GM12878 (cell line): ENCODE results near the gene PDZD8. TPM values are rescaled to one million over a fixed set of nuclear protein-coding genes. Genes with fewer than 3 reads are reported as not detected.

Experiments used
- ATAC-seq: fragments of 200-7000 bp; cut with Tn5 transposase; 3 replicates; pipeline ENCODE4 v1.9.1; 2020; ENCODE audit warnings: mild to moderate bottlenecking, moderate library complexity
- BruUV-seq: library from RNA; stranded (reverse); fragments of 400-500 nt; replicated peaks from 2 replicates; lab custom pipeline; 2021; lab: Mats Ljungman, UMichigan
- CTCF ChIA-PET: fragments of 300-600 bp; sonication (Branson Sonifier 250); formaldehyde crosslinking; extraction: SDS; loops from one replicate; lab custom pipeline; 2021; ENCODE audit warnings: inconsistent platforms; lab: Yijun Ruan, JAX
- POLR2A ChIA-PET: fragments of 350-600 bp; formaldehyde crosslinking; extraction: SDS; loops from one replicate; lab custom pipeline; 2021; ENCODE audit warnings: inconsistent platforms; lab: Charles Lee
- RAD21 ChIA-PET: fragments of 300-600 bp; sonication (Branson Sonifier 250); formaldehyde crosslinking; loops from one replicate; lab custom pipeline; 2023; ENCODE audit warnings: antibody characterized with exemption; ENCODE audit not compliant: unreplicated experiment; lab: Charles Lee
- SMC1A ChIA-PET: fragments of 300-600 bp; sonication (Branson Sonifier 250); formaldehyde crosslinking; loops from one replicate; lab custom pipeline; 2023; ENCODE audit not compliant: unreplicated experiment, uncharacterized antibody; lab: Charles Lee
- DNase-seq: peaks from one replicate; pipeline ENCODE4 v3.0.0-alpha.2; 2011; ENCODE audit warnings: low read depth, low spot score
- FAIRE-seq: peaks from 3 replicates; lab custom pipeline; 2011; peaks lifted over from hg19 to GRCh38; lab: Jason Lieb, UNC
- H2AFZ ChIP-seq: 2 replicates; pipeline ENCODE4 v1.6.0; 2011; ENCODE audit warnings: low read depth, low read length, control low read depth; ENCODE audit not compliant: control insufficient read depth
- H3K27ac ChIP-seq: 2 replicates; pipeline ENCODE4 v1.5.1; 2011; ENCODE audit warnings: control low read depth; ENCODE audit not compliant: control insufficient read depth, insufficient read depth
- H3K27me3 ChIP-seq, 2 experiments: replicated peaks in 1 of 2; 2 replicates each; pipeline versions ENCODE4 v1.6.0 to v1.6.1; 2011; ENCODE audit warnings: low read length in 1 of 2; ENCODE audit not compliant: control insufficient read depth in 2 of 2, insufficient read depth in 2 of 2
- H3K36me3 ChIP-seq, 2 experiments: 2 replicates each; pipeline ENCODE4 v1.5.1; 2011; ENCODE audit warnings: low read length in 1 of 2; ENCODE audit not compliant: control insufficient read depth in 2 of 2, insufficient read depth in 2 of 2
- H3K4me1 ChIP-seq: 2 replicates; pipeline ENCODE4 v1.6.1; 2011; ENCODE audit warnings: mild to moderate bottlenecking, low read length, moderate library complexity, mixed read lengths; ENCODE audit not compliant: control insufficient read depth, insufficient read depth
- H3K4me2 ChIP-seq: 2 replicates; pipeline ENCODE4 v1.6.0; 2011; ENCODE audit warnings: control low read depth; ENCODE audit not compliant: control insufficient read depth, insufficient read depth
- H3K4me3 ChIP-seq: fragments of 200-600 bp; sonication (generic); 2 replicates; pipeline ENCODE4 v1.5.1; 2016
- H3K79me2 ChIP-seq: 2 replicates; pipeline ENCODE4 v1.6.0; 2011; ENCODE audit warnings: low read length; ENCODE audit not compliant: control insufficient read depth, insufficient read depth
- H3K9ac ChIP-seq: 2 replicates; pipeline ENCODE4 v1.8.0; 2011; ENCODE audit warnings: low read length, control low read depth, mixed read lengths; ENCODE audit not compliant: control insufficient read depth, insufficient read depth
- H3K9me3 ChIP-seq: replicated peaks from 3 replicates; pipeline ENCODE4 v1.5.1; 2011; ENCODE audit warnings: mild to moderate bottlenecking, low read length; ENCODE audit not compliant: control insufficient read depth, insufficient read depth
- H4K20me1 ChIP-seq: 2 replicates; pipeline ENCODE4 v1.6.0; 2011; ENCODE audit not compliant: control insufficient read depth, insufficient read depth
- SIX5 ChIP-seq: IDR thresholded peaks from 2 replicates; pipeline ENCODE4 v1.6.1; 2011; ENCODE audit warnings: mild to moderate bottlenecking, low read depth, low read length, moderate library complexity; ENCODE audit not compliant: severe bottlenecking
- TARDBP ChIP-seq: IDR thresholded peaks from 2 replicates; pipeline ENCODE4 v1.6.1; 2016; ENCODE audit warnings: borderline replicate concordance
- TCF7 ChIP-seq: IDR thresholded peaks from 2 replicates; pipeline ENCODE4 v1.6.1; 2014; ENCODE audit warnings: antibody characterized with exemption, borderline replicate concordance
- WGBS: methylation state at CpG from one replicate; pipeline ENCODE4 v1.1.6; 2016; ENCODE audit warnings: low lambda C conversion rate; ENCODE audit not compliant: insufficient replicate concordance, insufficient coverage; ENCODE audit errors: missing lambda C conversion rate; 5-methylcytosine and 5-hydroxymethylcytosine counted together
- in situ Hi-C: fragments of 300-500 bp; cut with MboI; formaldehyde crosslinking; loops from 9 replicates; pipeline ENCODE4 v1.14.3; 2018; ENCODE audit warnings: mixed read lengths
- intact Hi-C: fragments of 100-400 bp; cut with micrococcal nuclease; formaldehyde crosslinking; loops from one replicate; pipeline ENCODE4 v1.14.2; 2022; ENCODE audit not compliant: unreplicated experiment
- polyA plus RNA-seq, 11 experiments: library from polyadenylated mRNA; depleted of rRNA in 4 of 11; unstranded in 6 of 11; stranded (reverse) in 5 of 11; fragments of >200 nt; fragmentation: Nextera tagmentation in 4 of 11; fragmentation: Illumina TruSeq in 1 of 11; extraction: Ambion mirVana in 4 of 11; extraction: Trizol in 1 of 11; gene quantifications; 1 replicate in 1 of 11; 2 replicates in 10 of 11; pipeline versions ENCODE4 v1.2.1 to v1.2.3, GENCODE V29; 2011 to 2016; ENCODE audit warnings: inconsistent platforms in 2 of 11, missing spikeins in 2 of 11, low read depth in 1 of 11
- total RNA-seq, 4 experiments: library from RNA; depleted of rRNA in 3 of 4; stranded (reverse); fragments of >200 nt in 3 of 4; fragmentation: Illumina TruSeq in 1 of 4; extraction: Trizol in 1 of 4; gene quantifications; 2 replicates each; pipeline versions ENCODE4 v1.2.1 to v1.2.3, GENCODE V29; 2013 to 2021
- TF ChIP-seq, protein P1 (sequence below): IDR thresholded peaks from 2 replicates; pipeline ENCODE4 v1.6.1; 2012; ENCODE audit warnings: mild to moderate bottlenecking, low read depth, low read length
- TF ChIP-seq, protein P2 (sequence below): fragments of 150-350 bp; IDR thresholded peaks from 2 replicates; pipeline ENCODE4 v1.6.1; 2014; ENCODE audit warnings: mild to moderate bottlenecking, low read depth, low read length
- TF ChIP-seq, protein P3 (sequence below): fragments of 450-650 bp; conservative IDR thresholded peaks from 2 replicates; pipeline ENCODE4 v1.6.1; 2017; ENCODE audit warnings: mild to moderate bottlenecking, moderate library complexity
- TF ChIP-seq, protein P4 (sequence below): fragments of 450-650 bp; IDR thresholded peaks from 2 replicates; pipeline ENCODE4 v1.6.1; 2017; ENCODE audit warnings: mild to moderate bottlenecking, moderate library complexity

Gene PDZD8
- total and polyA plus RNA-seq, 10 of the 15 experiments (the other 5 are each of a cell fraction or from before 2014, with no cell fraction given), result 2.0 to 21.2 (median 6.7) TPM

DNA sequence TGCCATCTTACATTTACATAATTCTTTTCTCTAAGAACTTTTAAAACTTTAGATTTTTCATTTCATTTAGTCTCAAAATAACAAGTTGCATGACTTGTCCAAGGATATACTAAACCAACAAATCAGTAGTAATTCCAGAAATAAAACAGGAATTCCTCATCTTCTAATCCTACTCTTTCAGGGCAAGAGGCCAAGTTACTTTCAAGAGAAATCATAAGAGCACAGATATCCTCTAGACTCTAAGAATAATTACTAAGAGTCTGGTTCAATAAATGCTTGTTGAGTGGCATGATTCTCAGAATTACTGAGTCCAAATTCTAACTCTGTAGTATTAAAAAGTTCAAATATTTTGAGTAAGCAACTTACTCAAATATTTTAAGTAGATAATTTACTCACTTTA is 12.9 kb downstream of the PDZD8 start (continued):
- TF ChIP-seq, protein P1, sequence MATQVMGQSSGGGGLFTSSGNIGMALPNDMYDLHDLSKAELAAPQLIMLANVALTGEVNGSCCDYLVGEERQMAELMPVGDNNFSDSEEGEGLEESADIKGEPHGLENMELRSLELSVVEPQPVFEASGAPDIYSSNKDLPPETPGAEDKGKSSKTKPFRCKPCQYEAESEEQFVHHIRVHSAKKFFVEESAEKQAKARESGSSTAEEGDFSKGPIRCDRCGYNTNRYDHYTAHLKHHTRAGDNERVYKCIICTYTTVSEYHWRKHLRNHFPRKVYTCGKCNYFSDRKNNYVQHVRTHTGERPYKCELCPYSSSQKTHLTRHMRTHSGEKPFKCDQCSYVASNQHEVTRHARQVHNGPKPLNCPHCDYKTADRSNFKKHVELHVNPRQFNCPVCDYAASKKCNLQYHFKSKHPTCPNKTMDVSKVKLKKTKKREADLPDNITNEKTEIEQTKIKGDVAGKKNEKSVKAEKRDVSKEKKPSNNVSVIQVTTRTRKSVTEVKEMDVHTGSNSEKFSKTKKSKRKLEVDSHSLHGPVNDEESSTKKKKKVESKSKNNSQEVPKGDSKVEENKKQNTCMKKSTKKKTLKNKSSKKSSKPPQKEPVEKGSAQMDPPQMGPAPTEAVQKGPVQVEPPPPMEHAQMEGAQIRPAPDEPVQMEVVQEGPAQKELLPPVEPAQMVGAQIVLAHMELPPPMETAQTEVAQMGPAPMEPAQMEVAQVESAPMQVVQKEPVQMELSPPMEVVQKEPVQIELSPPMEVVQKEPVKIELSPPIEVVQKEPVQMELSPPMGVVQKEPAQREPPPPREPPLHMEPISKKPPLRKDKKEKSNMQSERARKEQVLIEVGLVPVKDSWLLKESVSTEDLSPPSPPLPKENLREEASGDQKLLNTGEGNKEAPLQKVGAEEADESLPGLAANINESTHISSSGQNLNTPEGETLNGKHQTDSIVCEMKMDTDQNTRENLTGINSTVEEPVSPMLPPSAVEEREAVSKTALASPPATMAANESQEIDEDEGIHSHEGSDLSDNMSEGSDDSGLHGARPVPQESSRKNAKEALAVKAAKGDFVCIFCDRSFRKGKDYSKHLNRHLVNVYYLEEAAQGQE, result no peak
- TF ChIP-seq TCF7, result no peak

DNA sequence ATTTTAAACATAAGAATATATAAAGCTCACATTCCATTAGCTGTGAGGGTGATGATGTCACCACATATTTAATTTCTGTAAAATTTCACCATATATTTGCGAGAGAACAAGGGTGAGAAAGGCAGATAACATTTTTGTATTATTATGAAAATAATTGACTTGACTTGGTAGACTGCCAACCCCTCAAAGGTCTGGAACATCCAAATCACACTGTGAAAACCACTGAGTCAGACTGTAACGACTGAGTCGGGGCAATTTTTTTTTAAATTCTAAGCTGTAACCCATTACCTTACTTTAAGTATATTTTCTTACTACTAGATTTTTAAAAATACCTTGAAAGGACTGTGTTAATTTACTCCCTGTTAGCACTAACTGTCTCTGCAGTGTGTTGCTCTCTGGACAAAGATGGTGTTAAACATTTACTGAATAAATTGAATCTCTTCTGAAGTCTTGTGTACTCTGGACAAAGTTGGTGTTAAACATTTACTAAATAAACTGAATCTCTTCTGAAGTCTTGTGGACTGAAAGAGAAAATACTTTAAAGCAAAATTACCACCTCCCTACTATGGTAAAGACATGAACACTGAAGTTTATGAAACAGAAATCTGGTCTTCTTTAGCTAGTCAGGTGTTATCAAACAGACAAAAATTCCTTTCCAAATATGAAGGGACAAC is 14.1 kb downstream of the PDZD8 start:
- H3K79me2 ChIP-seq, result peaks cover 69% of the 10 kb centered on the region
- no peaks in the 10 kb centered on the region for H3K27me3 ChIP-seq
- CTCF ChIA-PET, result interaction anchor here (0.6 to 3.7 kb wide), 10 partner anchors 10 to 518 kb away, joined by 3 to 32 read pairs (median 4); no protein-coding TSS in a partner anchor
- FAIRE-seq (no peak), DNase-seq (no peak), ATAC-seq (peak; percentile 48)
- no peaks in the 10 kb centered on the region for H3K9me3 ChIP-seq
- POLR2A ChIA-PET, result interaction anchor here (0.6 to 2.7 kb wide), 7 partner anchors 10 to 27 kb away, joined by 3 to 33 read pairs (median 3); no protein-coding TSS in a partner anchor
- in situ Hi-C loops (no loop called here), intact Hi-C loops (no loop called here)
- SMC1A ChIA-PET, result interaction anchor here (0.6 to 4.4 kb wide), 16 partner anchors 9 to 82 kb away, joined by 3 to 46 read pairs (median 4); no protein-coding TSS in a partner anchor
- BruUV-seq, result no TSS peak
- peaks cover 15% of the 10 kb centered on the region for H3K4me1 ChIP-seq
- peak overlapping the region; percentile 37 for H3K27ac ChIP-seq
- H4K20me1 ChIP-seq, result no peaks in the 10 kb centered on the region
- H3K4me3 ChIP-seq, result no peak overlapping the region
- no peak overlapping the region for H2AFZ ChIP-seq
- RAD21 ChIA-PET, result interaction anchor here (0.9 to 2.9 kb wide), 15 partner anchors 10 to 119 kb away, joined by 3 to 26 read pairs (median 5); no protein-coding TSS in a partner anchor
- no peaks in the 10 kb centered on the region for H3K36me3 ChIP-seq
- no peak overlapping the region; the same call in 1 of the 2 replicates for H3K4me2 ChIP-seq
- whole genome bisulfite sequencing, result 96% methylated on average over 3 of the region's 3 CpGs
- no peak overlapping the region for H3K9ac ChIP-seq
- no peak for TF ChIP-seq TARDBP
- TF ChIP-seq, protein P2, sequence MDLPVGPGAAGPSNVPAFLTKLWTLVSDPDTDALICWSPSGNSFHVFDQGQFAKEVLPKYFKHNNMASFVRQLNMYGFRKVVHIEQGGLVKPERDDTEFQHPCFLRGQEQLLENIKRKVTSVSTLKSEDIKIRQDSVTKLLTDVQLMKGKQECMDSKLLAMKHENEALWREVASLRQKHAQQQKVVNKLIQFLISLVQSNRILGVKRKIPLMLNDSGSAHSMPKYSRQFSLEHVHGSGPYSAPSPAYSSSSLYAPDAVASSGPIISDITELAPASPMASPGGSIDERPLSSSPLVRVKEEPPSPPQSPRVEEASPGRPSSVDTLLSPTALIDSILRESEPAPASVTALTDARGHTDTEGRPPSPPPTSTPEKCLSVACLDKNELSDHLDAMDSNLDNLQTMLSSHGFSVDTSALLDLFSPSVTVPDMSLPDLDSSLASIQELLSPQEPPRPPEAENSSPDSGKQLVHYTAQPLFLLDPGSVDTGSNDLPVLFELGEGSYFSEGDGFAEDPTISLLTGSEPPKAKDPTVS, result no peak
- TF ChIP-seq, protein P3, sequence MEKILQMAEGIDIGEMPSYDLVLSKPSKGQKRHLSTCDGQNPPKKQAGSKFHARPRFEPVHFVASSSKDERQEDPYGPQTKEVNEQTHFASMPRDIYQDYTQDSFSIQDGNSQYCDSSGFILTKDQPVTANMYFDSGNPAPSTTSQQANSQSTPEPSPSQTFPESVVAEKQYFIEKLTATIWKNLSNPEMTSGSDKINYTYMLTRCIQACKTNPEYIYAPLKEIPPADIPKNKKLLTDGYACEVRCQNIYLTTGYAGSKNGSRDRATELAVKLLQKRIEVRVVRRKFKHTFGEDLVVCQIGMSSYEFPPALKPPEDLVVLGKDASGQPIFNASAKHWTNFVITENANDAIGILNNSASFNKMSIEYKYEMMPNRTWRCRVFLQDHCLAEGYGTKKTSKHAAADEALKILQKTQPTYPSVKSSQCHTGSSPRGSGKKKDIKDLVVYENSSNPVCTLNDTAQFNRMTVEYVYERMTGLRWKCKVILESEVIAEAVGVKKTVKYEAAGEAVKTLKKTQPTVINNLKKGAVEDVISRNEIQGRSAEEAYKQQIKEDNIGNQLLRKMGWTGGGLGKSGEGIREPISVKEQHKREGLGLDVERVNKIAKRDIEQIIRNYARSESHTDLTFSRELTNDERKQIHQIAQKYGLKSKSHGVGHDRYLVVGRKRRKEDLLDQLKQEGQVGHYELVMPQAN, result no peak
- TF ChIP-seq, protein P4, sequence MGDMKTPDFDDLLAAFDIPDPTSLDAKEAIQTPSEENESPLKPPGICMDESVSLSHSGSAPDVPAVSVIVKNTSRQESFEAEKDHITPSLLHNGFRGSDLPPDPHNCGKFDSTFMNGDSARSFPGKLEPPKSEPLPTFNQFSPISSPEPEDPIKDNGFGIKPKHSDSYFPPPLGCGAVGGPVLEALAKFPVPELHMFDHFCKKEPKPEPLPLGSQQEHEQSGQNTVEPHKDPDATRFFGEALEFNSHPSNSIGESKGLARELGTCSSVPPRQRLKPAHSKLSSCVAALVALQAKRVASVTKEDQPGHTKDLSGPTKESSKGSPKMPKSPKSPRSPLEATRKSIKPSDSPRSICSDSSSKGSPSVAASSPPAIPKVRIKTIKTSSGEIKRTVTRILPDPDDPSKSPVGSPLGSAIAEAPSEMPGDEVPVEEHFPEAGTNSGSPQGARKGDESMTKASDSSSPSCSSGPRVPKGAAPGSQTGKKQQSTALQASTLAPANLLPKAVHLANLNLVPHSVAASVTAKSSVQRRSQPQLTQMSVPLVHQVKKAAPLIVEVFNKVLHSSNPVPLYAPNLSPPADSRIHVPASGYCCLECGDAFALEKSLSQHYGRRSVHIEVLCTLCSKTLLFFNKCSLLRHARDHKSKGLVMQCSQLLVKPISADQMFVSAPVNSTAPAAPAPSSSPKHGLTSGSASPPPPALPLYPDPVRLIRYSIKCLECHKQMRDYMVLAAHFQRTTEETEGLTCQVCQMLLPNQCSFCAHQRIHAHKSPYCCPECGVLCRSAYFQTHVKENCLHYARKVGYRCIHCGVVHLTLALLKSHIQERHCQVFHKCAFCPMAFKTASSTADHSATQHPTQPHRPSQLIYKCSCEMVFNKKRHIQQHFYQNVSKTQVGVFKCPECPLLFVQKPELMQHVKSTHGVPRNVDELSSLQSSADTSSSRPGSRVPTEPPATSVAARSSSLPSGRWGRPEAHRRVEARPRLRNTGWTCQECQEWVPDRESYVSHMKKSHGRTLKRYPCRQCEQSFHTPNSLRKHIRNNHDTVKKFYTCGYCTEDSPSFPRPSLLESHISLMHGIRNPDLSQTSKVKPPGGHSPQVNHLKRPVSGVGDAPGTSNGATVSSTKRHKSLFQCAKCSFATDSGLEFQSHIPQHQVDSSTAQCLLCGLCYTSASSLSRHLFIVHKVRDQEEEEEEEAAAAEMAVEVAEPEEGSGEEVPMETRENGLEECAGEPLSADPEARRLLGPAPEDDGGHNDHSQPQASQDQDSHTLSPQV, result no peak
- no peak for TF ChIP-seq SIX5
